Liver (tissue), 9 donors: ENCODE results near the gene GPR31. TPM values are rescaled to one million over a fixed set of nuclear protein-coding genes. Genes with fewer than 3 reads are reported as not detected.
"Not testable (repeated sequence)": the region's sequence is repeated elsewhere in the genome, so short reads cannot be mapped to it uniquely, and the experiment has no call there.

Experiments used
- DNase-seq: peaks from one replicate; pipeline ENCODE4 v3.0.0-alpha.2; 2017; ENCODE audit warnings: low spot score
- H3K27ac ChIP-seq, 2 donors: one replicate each; pipeline ENCODE4 v1.7.0; 2013; ENCODE audit warnings: inconsistent platforms in 2 of 2, low read length in 2 of 2, control low read depth in 1 of 2, low read depth in 1 of 2, mild to moderate bottlenecking in 1 of 2
- H3K27me3 ChIP-seq, 4 donors: one replicate each; pipeline versions ENCODE4 v1.6.1 to v1.7.0; 2013; ENCODE audit warnings: low read length in 3 of 4, inconsistent platforms in 1 of 4, mild to moderate bottlenecking in 1 of 4, moderate library complexity in 1 of 4; ENCODE audit not compliant: control insufficient read depth in 4 of 4, insufficient read depth in 4 of 4
- H3K36me3 ChIP-seq, 4 donors: one replicate each; pipeline versions ENCODE4 v1.6.1 to v1.7.0; 2013; ENCODE audit warnings: low read length in 3 of 4, mild to moderate bottlenecking in 3 of 4, low read depth in 1 of 4, moderate library complexity in 1 of 4; ENCODE audit not compliant: control insufficient read depth in 4 of 4, insufficient read depth in 3 of 4
- H3K4me1 ChIP-seq, 4 donors: one replicate each; pipeline versions ENCODE4 v1.6.1 to v1.7.0; 2013; ENCODE audit warnings: low read length in 3 of 4, mild to moderate bottlenecking in 3 of 4, moderate library complexity in 1 of 4; ENCODE audit not compliant: control insufficient read depth in 4 of 4, insufficient read depth in 4 of 4
- H3K4me3 ChIP-seq, 3 donors: one replicate each; pipeline versions ENCODE4 v1.6.1 to v1.7.0; 2013; ENCODE audit warnings: low read length in 3 of 3, control low read depth in 1 of 3, low read depth in 1 of 3, mild to moderate bottlenecking in 1 of 3
- H3K9ac ChIP-seq, 2 donors: one replicate each; pipeline ENCODE4 v1.7.0; 2013; ENCODE audit warnings: low read length in 2 of 2, mild to moderate bottlenecking in 2 of 2, moderate library complexity in 2 of 2, control low read depth in 1 of 2, low read depth in 1 of 2
- H3K9me3 ChIP-seq, 4 donors: one replicate each; pipeline versions ENCODE4 v1.6.1 to v1.7.0; 2013; ENCODE audit warnings: low read length in 3 of 4; ENCODE audit not compliant: control insufficient read depth in 4 of 4
- CTCF ChIP-seq: fragments of 150-350 bp; IDR thresholded peaks from 2 replicates; pipeline ENCODE4 v1.5.1; 2017; ENCODE audit warnings: improper control_type of control experiment, low read depth, low read length; ENCODE audit not compliant: missing input control
- HNF4A ChIP-seq, 2 donors: conservative IDR thresholded peaks; 2 replicates each; pipeline ENCODE4 v1.6.1; 2016; ENCODE audit warnings: antibody characterized with exemption in 2 of 2, mild to moderate bottlenecking in 2 of 2
- HNF4G ChIP-seq: IDR thresholded peaks from 2 replicates; pipeline ENCODE4 v1.6.1; 2016; ENCODE audit warnings: antibody characterized with exemption
- NR2F2 ChIP-seq: IDR thresholded peaks from 2 replicates; pipeline ENCODE4 v1.6.1; 2016; ENCODE audit warnings: antibody characterized with exemption
- RAD21 ChIP-seq, 2 donors: IDR thresholded peaks; 2 replicates each; pipeline ENCODE4 v1.6.1; 2016; ENCODE audit warnings: antibody characterized with exemption in 2 of 2, mild to moderate bottlenecking in 2 of 2
- RXRA ChIP-seq, 2 donors: IDR thresholded peaks; 2 replicates each; pipeline ENCODE4 v1.6.1; 2017 to 2018; ENCODE audit warnings: antibody characterized with exemption in 2 of 2, mild to moderate bottlenecking in 1 of 2
- SP1 ChIP-seq: IDR thresholded peaks from 2 replicates; pipeline ENCODE4 v1.6.1; 2018; ENCODE audit warnings: antibody characterized with exemption, mild to moderate bottlenecking
- TAF1 ChIP-seq: conservative IDR thresholded peaks from 2 replicates; pipeline ENCODE4 v1.6.1; 2016; ENCODE audit warnings: antibody characterized with exemption, mild to moderate bottlenecking
- WGBS: extraction: QIAGEN DNeasy Blood & Tissue Kit; methylation state at CpG from one replicate; pipeline ENCODE4 v1.1.7; 2013; 5-methylcytosine and 5-hydroxymethylcytosine counted together
- polyA plus RNA-seq, 2 donors: library from polyadenylated mRNA; stranded (reverse) in 1 of 2; unstranded in 1 of 2; fragments of 200-250 nt in 1 of 2; fragments of >200 nt in 1 of 2; fragmentation: Nextera tagmentation in 1 of 2; extraction: Ambion mirVana in 1 of 2; gene quantifications; one replicate each; pipeline versions ENCODE4 v1.2.1 to v1.2.3, GENCODE V29; 2013 to 2015
- total RNA-seq, 2 donors: library from RNA; depleted of rRNA; stranded (reverse); fragments of >200 nt; gene quantifications; one replicate each; pipeline ENCODE4 v1.2.3, GENCODE V29; 2014
- TF ChIP-seq, protein P1 (sequence below): IDR thresholded peaks from 2 replicates; pipeline ENCODE4 v1.6.1; 2016; ENCODE audit warnings: antibody characterized with exemption
- donor health status: healthy.
- donor health status: healthy.
- donor health status: healthy.
- donor health status: healthy.
- donor health status: healthy.

Gene GPR31
- total and polyA plus RNA-seq, 4 donors: not detected

GRCh38 chr6:167172011-167172410, 14.2 kb upstream of the GPR31 start:
- H3K27me3 ChIP-seq: not testable (repeated sequence)

GRCh38 chr6:167171300-167171699, 13.5 kb upstream of the GPR31 start:
- not testable (repeated sequence) for DNase-seq, H3K36me3 ChIP-seq, H3K4me3 ChIP-seq, H3K4me1 ChIP-seq, H3K9ac ChIP-seq, H3K9me3 ChIP-seq, H3K27ac ChIP-seq, H3K27me3 ChIP-seq
- WGBS: 91% methylated on average over 11 of the region's 11 CpGs

More at GRCh38 chr6:167172011-167172410, 14.2 kb upstream of the GPR31 start:
- not testable (repeated sequence) for DNase-seq, H3K27ac ChIP-seq, H3K9ac ChIP-seq, H3K4me3 ChIP-seq, H3K9me3 ChIP-seq, H3K36me3 ChIP-seq, H3K4me1 ChIP-seq
- WGBS: 87% methylated on average over 13 of the region's 13 CpGs

DNA sequence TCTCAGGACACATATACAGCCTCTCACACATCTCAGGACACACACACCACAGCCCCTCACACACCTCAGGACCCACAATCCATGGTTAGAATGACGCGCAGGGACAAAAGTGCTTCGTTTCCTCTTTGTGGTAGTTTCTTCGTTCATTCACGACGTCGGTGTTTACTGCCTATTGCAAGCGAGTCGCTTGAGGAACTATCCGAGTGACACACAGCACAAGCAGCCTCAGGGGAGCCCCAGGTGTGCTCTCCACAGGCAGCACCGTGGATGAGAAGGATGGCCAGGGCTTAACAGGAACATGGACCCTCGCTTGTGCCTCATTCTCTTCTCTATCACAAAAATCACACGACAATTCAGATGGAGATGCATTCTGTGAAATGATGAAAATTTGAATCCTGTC, 12.1 kb upstream of the GPR31 start:
- not testable (repeated sequence) for H3K4me1 ChIP-seq, H3K27me3 ChIP-seq, H3K36me3 ChIP-seq, H3K27ac ChIP-seq, H3K4me3 ChIP-seq, DNase-seq, H3K9ac ChIP-seq, H3K9me3 ChIP-seq
- 80% methylated on average over 3 of the region's 13 CpGs for WGBS

DNA sequence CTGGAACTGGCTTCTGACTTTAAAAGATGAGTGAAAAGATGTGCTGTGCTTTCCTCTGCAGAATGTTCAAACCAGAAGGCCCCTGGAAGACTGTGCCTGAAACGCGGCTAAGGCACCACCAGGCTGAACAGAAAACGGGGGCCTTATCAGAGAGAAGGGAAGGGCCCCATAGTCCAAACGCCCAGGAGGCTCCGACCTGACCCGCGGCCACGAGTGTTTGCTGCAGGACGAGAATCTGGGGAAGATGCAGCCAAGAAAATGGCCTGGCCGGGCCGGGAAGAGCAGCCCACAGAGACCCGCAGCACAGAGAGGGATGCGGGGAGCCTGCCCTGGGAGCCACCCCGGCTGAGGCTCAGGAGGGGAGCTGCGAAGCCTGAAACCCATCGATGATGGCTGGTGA, 10.5 kb upstream of the GPR31 start:
- not testable (repeated sequence) for H3K27ac ChIP-seq, H3K9me3 ChIP-seq, H3K9ac ChIP-seq, H3K27me3 ChIP-seq, H3K4me3 ChIP-seq, H3K4me1 ChIP-seq, DNase-seq, H3K36me3 ChIP-seq
- WGBS: 81% methylated on average over 13 of the region's 16 CpGs

- H3K9ac ChIP-seq, H3K36me3 ChIP-seq, DNase-seq, H3K4me1 ChIP-seq, H3K27ac ChIP-seq, H3K27me3 ChIP-seq, H3K9me3 ChIP-seq, H3K4me3 ChIP-seq: not testable (repeated sequence)
- 90% methylated on average over 8 of the region's 10 CpGs for WGBS
Measured at GRCh38 chr6:167167699-167168098, 9.9 kb upstream of the GPR31 start.

GRCh38 chr6:167165858-167166471, 8.2 kb upstream of the GPR31 start:
- WGBS: 65% methylated on average over 2 of the region's 2 CpGs
- no peaks in the 10 kb centered on the region for H3K9me3 ChIP-seq
- no peak overlapping the region for H3K4me3 ChIP-seq
- H3K27ac ChIP-seq: no peak overlapping the region
- H3K9ac ChIP-seq: no peak overlapping the region
- no peaks in the 10 kb centered on the region for H3K27me3 ChIP-seq
- peaks cover 0 to 6% (median 0%) of the 10 kb centered on the region in 4 donors for H3K4me1 ChIP-seq
- no peak for DNase-seq
- H3K36me3 ChIP-seq: no peaks in the 10 kb centered on the region
- TF ChIP-seq HNF4G (no peak), RAD21 (IDR thresholded peaks at IDR 0.05) (no peak), HNF4A (conservative IDR thresholded peaks at IDR 0.05) (no peak), TAF1 (no peak), SP1 (no peak), CTCF (no peak), RXRA (IDR thresholded peaks at IDR 0.05) (no peak), NR2F2 (no peak)
- TF ChIP-seq, protein P1, sequence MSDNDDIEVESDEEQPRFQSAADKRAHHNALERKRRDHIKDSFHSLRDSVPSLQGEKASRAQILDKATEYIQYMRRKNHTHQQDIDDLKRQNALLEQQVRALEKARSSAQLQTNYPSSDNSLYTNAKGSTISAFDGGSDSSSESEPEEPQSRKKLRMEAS: no peak
